HepG2 (cell line): ENCODE results near the gene KRT17. TPM values are rescaled to one million over a fixed set of nuclear protein-coding genes. Genes with fewer than 3 reads are reported as not detected.
A peak's percentile ranks its signal among the peaks of the same experiment; 100 is the strongest.

Experiments used
- AFF4 ChIP-seq: sonication (generic); formaldehyde crosslinking; IDR thresholded peaks from 2 replicates; pipeline ENCODE4 v1.4.0; 2020; ENCODE audit warnings: missing genetic modification reagents
- ARNTL ChIP-seq: sonication (generic); formaldehyde crosslinking; IDR thresholded peaks from 2 replicates; pipeline ENCODE4 v1.4.0; 2020; ENCODE audit warnings: mild to moderate bottlenecking, missing genetic modification reagents
- ASH2L ChIP-seq: fragments of 300-600, 200-600 bp; sonication (generic); IDR thresholded peaks from 2 replicates; pipeline ENCODE4 v1.7.0; 2017; ENCODE audit warnings: low read depth, mild to moderate bottlenecking, moderate library complexity, mixed read lengths, low read length; ENCODE audit not compliant: insufficient read length
- GABPA ChIP-seq, 2 experiments: IDR thresholded peaks; 2 replicates each; pipeline ENCODE4 v1.6.1; 2011 to 2016; ENCODE audit warnings: low read depth in 2 of 2, low read length in 1 of 2, missing biosample characterization in 1 of 2, missing genetic modification characterization in 1 of 2
- GATAD2A ChIP-seq: IDR thresholded peaks from 2 replicates; pipeline ENCODE4 v1.6.1; 2016
- GLI4 ChIP-seq: sonication (generic); formaldehyde crosslinking; IDR thresholded peaks from 2 replicates; pipeline ENCODE4 v1.5.1; 2020; ENCODE audit warnings: missing genetic modification reagents, mild to moderate bottlenecking, moderate library complexity, borderline replicate concordance
- GMEB1 ChIP-seq: sonication (generic); formaldehyde crosslinking; IDR thresholded peaks from 2 replicates; pipeline ENCODE4 v1.5.1; 2020; ENCODE audit warnings: missing genetic modification reagents, mild to moderate bottlenecking, borderline replicate concordance
- HDAC1 ChIP-seq: sonication (generic); formaldehyde crosslinking; IDR thresholded peaks from 2 replicates; pipeline ENCODE4 v1.5.1; 2020; ENCODE audit warnings: mild to moderate bottlenecking, missing genetic modification reagents
- HNRNPLL ChIP-seq: fragments of 200-400 bp; formaldehyde crosslinking; IDR thresholded peaks from 2 replicates; pipeline ENCODE4 v1.6.1; 2017; ENCODE audit warnings: mild to moderate bottlenecking, low read depth, low read length; ENCODE audit not compliant: poor library complexity, severe bottlenecking
- KDM3A ChIP-seq: IDR thresholded peaks from 2 replicates; pipeline ENCODE4 v1.6.1; 2018; ENCODE audit warnings: low read depth, missing compliant biosample characterization
- MEIS1 ChIP-seq: sonication (generic); formaldehyde crosslinking; IDR thresholded peaks from 2 replicates; pipeline ENCODE4 v1.9.0; 2021; ENCODE audit warnings: mild to moderate bottlenecking, missing genetic modification reagents, moderate library complexity, borderline replicate concordance
- PCBP1 ChIP-seq: fragments of 200-400 bp; formaldehyde crosslinking; IDR thresholded peaks from 2 replicates; pipeline ENCODE4 v1.6.1; 2017; ENCODE audit warnings: mild to moderate bottlenecking, low read depth, low read length, borderline replicate concordance
- RARA ChIP-seq: IDR thresholded peaks from 2 replicates; pipeline ENCODE4 v1.6.1; 2016; ENCODE audit warnings: missing genetic modification reagents, missing compliant biosample characterization
- RXRB ChIP-seq: IDR thresholded peaks from 2 replicates; pipeline ENCODE4 v1.6.1; 2016; ENCODE audit warnings: borderline replicate concordance, missing genetic modification reagents, missing compliant biosample characterization
- SOX6 ChIP-seq, 2 experiments: fragments of 450-650 bp in 1 of 2; sonication (generic) in 1 of 2; formaldehyde crosslinking in 1 of 2; IDR thresholded peaks; 2 replicates each; pipeline versions ENCODE4 v1.4.0 to v1.6.1; 2017 to 2020; ENCODE audit warnings: antibody characterized with exemption in 1 of 2, mild to moderate bottlenecking in 1 of 2, missing genetic modification reagents in 1 of 2
- SPEN ChIP-seq: sonication (generic); formaldehyde crosslinking; IDR thresholded peaks from 2 replicates; pipeline ENCODE4 v1.5.1; 2020; ENCODE audit warnings: low read depth, mild to moderate bottlenecking, missing genetic modification reagents
- ZBTB8A ChIP-seq: sonication (generic); formaldehyde crosslinking; IDR thresholded peaks from 2 replicates; pipeline ENCODE4 v1.4.0; 2020; ENCODE audit warnings: mild to moderate bottlenecking, low read depth, missing genetic modification reagents, borderline replicate concordance
- ZNF225 ChIP-seq: sonication (generic); formaldehyde crosslinking; IDR thresholded peaks from 2 replicates; pipeline ENCODE4 v1.4.0; 2020; ENCODE audit warnings: mild to moderate bottlenecking, missing genetic modification reagents
- ZNF280B ChIP-seq: sonication (generic); formaldehyde crosslinking; IDR thresholded peaks from 2 replicates; pipeline ENCODE4 v1.5.0; 2020; ENCODE audit warnings: missing genetic modification reagents, mild to moderate bottlenecking, borderline replicate concordance
- ZNF337 ChIP-seq: sonication (generic); formaldehyde crosslinking; IDR thresholded peaks from 2 replicates; pipeline ENCODE4 v1.5.1; 2020; ENCODE audit warnings: missing genetic modification reagents, low read depth, mild to moderate bottlenecking, borderline replicate concordance
- ZNF768 ChIP-seq: sonication (generic); formaldehyde crosslinking; IDR thresholded peaks from 2 replicates; pipeline ENCODE4 v1.4.0; 2020; ENCODE audit warnings: missing genetic modification reagents
- ZSCAN9 ChIP-seq: IDR thresholded peaks from 2 replicates; pipeline ENCODE4 v1.6.1; 2016; ENCODE audit warnings: borderline replicate concordance
- polyA plus RNA-seq, 8 experiments: library from polyadenylated mRNA; depleted of rRNA in 3 of 8; stranded (reverse) in 7 of 8; unstranded in 1 of 8; fragments of >200 nt; fragmentation: Illumina TruSeq in 4 of 8; extraction: Trizol in 4 of 8; gene quantifications; 2 replicates each; pipeline versions ENCODE4 v1.2.1 to v1.2.3, GENCODE V29; 2011 to 2016; ENCODE audit warnings: low read depth in 4 of 8, missing spikeins in 1 of 8, mixed read lengths in 1 of 8; ENCODE audit not compliant: insufficient read depth in 1 of 8
- total RNA-seq, 5 experiments: library from RNA; depleted of rRNA; stranded (reverse); fragments of >200 nt; fragmentation: Illumina TruSeq; extraction: Trizol; gene quantifications; 2 replicates each; pipeline ENCODE4 v1.2.3, GENCODE V29; 2016; ENCODE audit warnings: low read depth in 1 of 5

The KRT17 gene
- total and polyA plus RNA-seq, 2 of the 13 experiments (the other 11 are each of a cell fraction or from before 2014, with no cell fraction given): 0.38 to 0.82 TPM

GRCh38 chr17:41666708-41667279 is 42.4 kb upstream of the KRT17 start (continued):
- TF ChIP-seq ZBTB8A (CRISPR knock-in tag) (no peak), HNRNPLL (peak; percentile 82), GATAD2A (CRISPR knock-in tag) (peak; percentile 61; the same call in 1 of the 2 replicates), ZNF225 (CRISPR knock-in tag) (0 out of 2 replicates have a peak, but pooled peaks have one; percentile 20), ASH2L (peak; percentile 65), GABPA (IDR thresholded peaks at IDR 0.05; ENCODE audit: low read depth, low read length) (no peak), GABPA (CRISPR knock-in tag; IDR thresholded peaks at IDR 0.05; ENCODE audit: low read depth) (0 out of 2 replicates have a peak, but pooled peaks have one; percentile 10), PCBP1 (0 out of 2 replicates have a peak, but pooled peaks have one; percentile 0), AFF4 (no peak), SOX6 (IDR thresholded peaks at IDR 0.05) (no peak), SOX6 (CRISPR knock-in tag; IDR thresholded peaks at IDR 0.05) (no peak; the same call in 1 of the 2 replicates), MEIS1 (CRISPR knock-in tag) (no peak), GLI4 (CRISPR knock-in tag) (0 out of 2 replicates have a peak, but pooled peaks have one; percentile 40), ARNTL (CRISPR knock-in tag) (no peak), HDAC1 (CRISPR knock-in tag) (peak; percentile 51; the same call in 1 of the 2 replicates), ZNF280B (peak; percentile 53), ZSCAN9 (CRISPR knock-in tag) (peak; percentile 43; the same call in 1 of the 2 replicates), SPEN (CRISPR knock-in tag) (no peak), GMEB1 (CRISPR knock-in tag) (peak; percentile 38; the same call in 1 of the 2 replicates), ZNF768 (CRISPR knock-in tag) (peak; percentile 13; the same call in 1 of the 2 replicates), RXRB (CRISPR knock-in tag) (peak; percentile 57), RARA (peak; percentile 53; the same call in 1 of the 2 replicates), KDM3A (CRISPR knock-in tag) (peak; percentile 46; the same call in 1 of the 2 replicates), ZNF337 (CRISPR knock-in tag) (peak; percentile 63; the same call in 1 of the 2 replicates)
